ENCODE results near the gene MICAL3. TPM values are rescaled to one million over a fixed set of nuclear protein-coding genes. Genes with fewer than 3 reads are reported as not detected.

MICAL3 gene
- polyA plus RNA-seq, 1 donor from 2014 or later: 28.1 TPM

DNA sequence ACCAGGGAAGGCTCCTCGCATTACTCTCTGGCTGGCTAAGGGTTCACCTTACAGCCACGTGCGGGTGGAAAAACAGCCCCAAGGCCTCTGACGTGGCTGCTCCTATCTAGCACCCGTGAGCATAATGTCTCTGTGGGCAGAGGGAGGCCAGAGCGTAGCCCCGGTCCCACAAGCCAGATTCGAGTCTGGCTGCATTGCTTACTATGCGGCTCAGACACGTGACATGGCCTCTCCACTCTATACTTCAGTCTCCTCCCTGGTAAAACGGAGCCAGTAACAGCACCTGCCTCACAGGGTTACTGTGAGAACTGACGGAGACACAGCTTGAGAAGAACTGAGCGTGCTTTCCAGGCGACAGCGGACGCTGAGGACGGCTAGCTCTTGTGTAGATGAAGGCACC lies 144.3 kb downstream of the MICAL3 start:
- Histone ChIP-seq H3K4me2 (ENCODE audit: low read length) (no peak overlapping the region), H4K20me1 (ENCODE audit: insufficient read depth) (no peaks in the 10 kb centered on the region), H3K79me2 (replicated peaks; ENCODE audit: insufficient read depth, low read length) (no peaks in the 10 kb centered on the region), H3K36me3 (ENCODE audit: insufficient read depth, low read length) (no peaks in the 10 kb centered on the region), H3K27me3 (ENCODE audit: insufficient read depth, low read depth, low read length) (no peaks in the 10 kb centered on the region), H3K9me2 (ENCODE audit: insufficient read depth, low read length) (no peaks in the 10 kb centered on the region), H3K27ac (ENCODE audit: low read length) (no peak overlapping the region), H3K4me3 (ENCODE audit: low read length) (no peak overlapping the region), H2AFZ (ENCODE audit: low read depth, low read length) (no peak overlapping the region), H3K9ac (ENCODE audit: low read length) (no peak overlapping the region), H3F3A (ENCODE audit: insufficient read depth, low read length, poor library complexity, severe bottlenecking) (no peaks in the 10 kb centered on the region), H3K9me3 (ENCODE audit: low read length) (no peaks in the 10 kb centered on the region)
- TF ChIP-seq POLR2AphosphoS5 (IDR thresholded peaks at IDR 0.05) (no peak), RAD21 (conservative IDR thresholded peaks at IDR 0.05) (no peak), EP300 (conservative IDR thresholded peaks at IDR 0.05; ENCODE audit: poor library complexity, severe bottlenecking) (no peak), MXI1 (conservative IDR thresholded peaks at IDR 0.05; ENCODE audit: poor library complexity, severe bottlenecking) (no peak), SMC3 (conservative IDR thresholded peaks at IDR 0.05; ENCODE audit: poor library complexity) (no peak), EZH2 (IDR thresholded peaks at IDR 0.05; ENCODE audit: borderline replicate concordance, insufficient read depth, low read length, poor library complexity, severe bottlenecking) (no peak), TAF1 (IDR thresholded peaks at IDR 0.05; ENCODE audit: low read depth) (no peak)
- TF ChIP-seq, protein P1, sequence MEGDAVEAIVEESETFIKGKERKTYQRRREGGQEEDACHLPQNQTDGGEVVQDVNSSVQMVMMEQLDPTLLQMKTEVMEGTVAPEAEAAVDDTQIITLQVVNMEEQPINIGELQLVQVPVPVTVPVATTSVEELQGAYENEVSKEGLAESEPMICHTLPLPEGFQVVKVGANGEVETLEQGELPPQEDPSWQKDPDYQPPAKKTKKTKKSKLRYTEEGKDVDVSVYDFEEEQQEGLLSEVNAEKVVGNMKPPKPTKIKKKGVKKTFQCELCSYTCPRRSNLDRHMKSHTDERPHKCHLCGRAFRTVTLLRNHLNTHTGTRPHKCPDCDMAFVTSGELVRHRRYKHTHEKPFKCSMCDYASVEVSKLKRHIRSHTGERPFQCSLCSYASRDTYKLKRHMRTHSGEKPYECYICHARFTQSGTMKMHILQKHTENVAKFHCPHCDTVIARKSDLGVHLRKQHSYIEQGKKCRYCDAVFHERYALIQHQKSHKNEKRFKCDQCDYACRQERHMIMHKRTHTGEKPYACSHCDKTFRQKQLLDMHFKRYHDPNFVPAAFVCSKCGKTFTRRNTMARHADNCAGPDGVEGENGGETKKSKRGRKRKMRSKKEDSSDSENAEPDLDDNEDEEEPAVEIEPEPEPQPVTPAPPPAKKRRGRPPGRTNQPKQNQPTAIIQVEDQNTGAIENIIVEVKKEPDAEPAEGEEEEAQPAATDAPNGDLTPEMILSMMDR (IDR thresholded peaks at IDR 0.05; ENCODE audit: poor library complexity, severe bottlenecking): no peak
- TF ChIP-seq, protein P2, sequence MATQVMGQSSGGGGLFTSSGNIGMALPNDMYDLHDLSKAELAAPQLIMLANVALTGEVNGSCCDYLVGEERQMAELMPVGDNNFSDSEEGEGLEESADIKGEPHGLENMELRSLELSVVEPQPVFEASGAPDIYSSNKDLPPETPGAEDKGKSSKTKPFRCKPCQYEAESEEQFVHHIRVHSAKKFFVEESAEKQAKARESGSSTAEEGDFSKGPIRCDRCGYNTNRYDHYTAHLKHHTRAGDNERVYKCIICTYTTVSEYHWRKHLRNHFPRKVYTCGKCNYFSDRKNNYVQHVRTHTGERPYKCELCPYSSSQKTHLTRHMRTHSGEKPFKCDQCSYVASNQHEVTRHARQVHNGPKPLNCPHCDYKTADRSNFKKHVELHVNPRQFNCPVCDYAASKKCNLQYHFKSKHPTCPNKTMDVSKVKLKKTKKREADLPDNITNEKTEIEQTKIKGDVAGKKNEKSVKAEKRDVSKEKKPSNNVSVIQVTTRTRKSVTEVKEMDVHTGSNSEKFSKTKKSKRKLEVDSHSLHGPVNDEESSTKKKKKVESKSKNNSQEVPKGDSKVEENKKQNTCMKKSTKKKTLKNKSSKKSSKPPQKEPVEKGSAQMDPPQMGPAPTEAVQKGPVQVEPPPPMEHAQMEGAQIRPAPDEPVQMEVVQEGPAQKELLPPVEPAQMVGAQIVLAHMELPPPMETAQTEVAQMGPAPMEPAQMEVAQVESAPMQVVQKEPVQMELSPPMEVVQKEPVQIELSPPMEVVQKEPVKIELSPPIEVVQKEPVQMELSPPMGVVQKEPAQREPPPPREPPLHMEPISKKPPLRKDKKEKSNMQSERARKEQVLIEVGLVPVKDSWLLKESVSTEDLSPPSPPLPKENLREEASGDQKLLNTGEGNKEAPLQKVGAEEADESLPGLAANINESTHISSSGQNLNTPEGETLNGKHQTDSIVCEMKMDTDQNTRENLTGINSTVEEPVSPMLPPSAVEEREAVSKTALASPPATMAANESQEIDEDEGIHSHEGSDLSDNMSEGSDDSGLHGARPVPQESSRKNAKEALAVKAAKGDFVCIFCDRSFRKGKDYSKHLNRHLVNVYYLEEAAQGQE (IDR thresholded peaks at IDR 0.05; ENCODE audit: borderline replicate concordance): no peak

DNA sequence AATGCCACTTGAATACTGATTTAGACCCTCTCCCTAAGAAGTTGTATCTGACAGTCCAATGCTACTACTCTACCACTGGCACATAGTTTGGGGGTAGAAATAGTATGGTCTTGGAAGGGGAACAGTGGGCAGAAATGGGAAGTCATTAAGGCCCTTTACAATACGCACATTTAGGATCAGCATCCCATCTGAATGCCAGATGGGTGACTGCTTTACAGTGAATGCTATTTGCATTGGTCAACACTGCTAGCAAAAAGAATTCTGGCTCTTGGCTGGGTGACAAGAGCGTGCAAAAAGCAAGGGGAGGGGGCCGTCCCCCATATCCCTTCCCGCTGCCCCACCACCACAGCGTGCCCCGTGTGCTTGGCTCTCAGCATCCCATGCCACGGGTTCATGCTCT lies 145.4 kb downstream of the MICAL3 start:
- Histone ChIP-seq H3K4me2 (ENCODE audit: low read length) (no peak overlapping the region), H3K4me3 (ENCODE audit: low read length) (no peak overlapping the region), H4K20me1 (ENCODE audit: insufficient read depth) (no peaks in the 10 kb centered on the region), H3K9ac (ENCODE audit: low read length) (no peak overlapping the region), H3F3A (ENCODE audit: insufficient read depth, low read length, poor library complexity, severe bottlenecking) (no peaks in the 10 kb centered on the region), H3K79me2 (replicated peaks; ENCODE audit: insufficient read depth, low read length) (no peaks in the 10 kb centered on the region), H3K9me3 (ENCODE audit: low read length) (no peaks in the 10 kb centered on the region), H3K27ac (ENCODE audit: low read length) (no peak overlapping the region), H3K36me3 (ENCODE audit: insufficient read depth, low read length) (no peaks in the 10 kb centered on the region), H2AFZ (ENCODE audit: low read depth, low read length) (no peak overlapping the region), H3K9me2 (ENCODE audit: insufficient read depth, low read length) (no peaks in the 10 kb centered on the region), H3K27me3 (ENCODE audit: insufficient read depth, low read depth, low read length) (no peaks in the 10 kb centered on the region)
- TF ChIP-seq EZH2 (IDR thresholded peaks at IDR 0.05; ENCODE audit: borderline replicate concordance, insufficient read depth, low read length, poor library complexity, severe bottlenecking): no peak
- TF ChIP-seq RAD21 (conservative IDR thresholded peaks at IDR 0.05): no peak
- no peak for TF ChIP-seq TAF1 (IDR thresholded peaks at IDR 0.05; ENCODE audit: low read depth)
- TF ChIP-seq, protein P1 (IDR thresholded peaks at IDR 0.05; ENCODE audit: poor library complexity, severe bottlenecking): no peak
- TF ChIP-seq, protein P2 (IDR thresholded peaks at IDR 0.05; ENCODE audit: borderline replicate concordance): no peak
- no peak for TF ChIP-seq SMC3 (conservative IDR thresholded peaks at IDR 0.05; ENCODE audit: poor library complexity)
- TF ChIP-seq MXI1 (conservative IDR thresholded peaks at IDR 0.05; ENCODE audit: poor library complexity, severe bottlenecking): no peak
- no peak for TF ChIP-seq EP300 (conservative IDR thresholded peaks at IDR 0.05; ENCODE audit: poor library complexity, severe bottlenecking)
- no peak for TF ChIP-seq POLR2AphosphoS5 (IDR thresholded peaks at IDR 0.05)

Measured in neural cell (in vitro differentiated cells).